ENCODE data around the gene CFAP69. TPM values are rescaled to one million over a fixed set of nuclear protein-coding genes. Genes with fewer than 3 reads are reported as not detected.
"Not testable (repeated sequence)": the region's sequence is repeated elsewhere in the genome, so short reads cannot be mapped to it uniquely, and the experiment has no call there.

The CFAP69 gene
- total RNA-seq, 1 donor from 2014 or later: 0.55 TPM

GRCh38 chr7:90349305-90349704, 104.3 kb downstream of the CFAP69 start:
- Mint-ChIP-seq H3K36me3 (ENCODE audit: low read depth) (peaks cover 3% of the 10 kb centered on the region), H3K27me3 (ENCODE audit: low read depth) (no peaks in the 10 kb centered on the region), H3K9me3 (ENCODE audit: low read depth) (no peaks in the 10 kb centered on the region), H3K4me1 (ENCODE audit: low read depth) (peaks cover 20% of the 10 kb centered on the region), H3K4me3 (ENCODE audit: unreplicated experiment) (no peak overlapping the region), H3K27ac (ENCODE audit: unreplicated experiment) (no peak overlapping the region)
- no peak for TF ChIP-seq CTCF (IDR thresholded peaks at IDR 0.05)
- no peak for DNase-seq (ENCODE audit: low spot score)

DNA sequence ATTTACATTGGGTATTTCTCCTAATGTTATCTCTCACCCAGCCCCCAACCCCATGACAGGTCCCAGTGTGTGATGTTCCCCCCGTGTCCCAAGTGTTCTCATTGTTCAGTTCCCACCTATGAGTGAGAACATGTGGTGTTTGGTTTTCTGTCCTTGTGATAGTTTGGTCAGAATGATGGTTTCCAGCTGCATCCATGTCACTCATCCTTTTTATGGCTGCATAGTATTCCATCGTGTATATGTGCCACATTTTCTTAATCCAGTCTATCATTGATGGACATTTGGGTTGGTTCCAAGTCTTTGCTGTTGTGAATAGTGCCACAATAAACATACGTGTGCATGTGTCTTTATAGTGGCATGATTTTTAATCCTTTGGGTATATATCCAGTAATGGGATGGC, 105.1 kb downstream of the CFAP69 start:
- not testable (repeated sequence) for H3K27me3 Mint-ChIP-seq (ENCODE audit: low read depth); H3K9me3 Mint-ChIP-seq (ENCODE audit: low read depth); H3K36me3 Mint-ChIP-seq (ENCODE audit: low read depth); H3K4me3 Mint-ChIP-seq (ENCODE audit: unreplicated experiment); H3K27ac Mint-ChIP-seq (ENCODE audit: unreplicated experiment); DNase-seq (ENCODE audit: low spot score)
- H3K4me1 Mint-ChIP-seq (ENCODE audit: low read depth): peaks cover 19% of the 10 kb centered on the region

- no peak for DNase-seq (ENCODE audit: low spot score)
- peaks cover under 1% of the 10 kb centered on the region for H3K9me3 Mint-ChIP-seq (ENCODE audit: low read depth)
- no peak overlapping the region for H3K4me3 Mint-ChIP-seq (ENCODE audit: unreplicated experiment)
- H3K36me3 Mint-ChIP-seq (ENCODE audit: low read depth): peaks cover 10% of the 10 kb centered on the region
- H3K4me1 Mint-ChIP-seq (ENCODE audit: low read depth): peaks cover 8% of the 10 kb centered on the region
- no peak for TF ChIP-seq CTCF (IDR thresholded peaks at IDR 0.05)
- no peaks in the 10 kb centered on the region for H3K27me3 Mint-ChIP-seq (ENCODE audit: low read depth)
- no peak overlapping the region for H3K27ac Mint-ChIP-seq (ENCODE audit: unreplicated experiment)
Observed at GRCh38 chr7:90351987-90352386, 107.0 kb downstream of the CFAP69 start.

Other genes starting within 250 kb of the CFAP69 start
- 0.22 to 0.31 TPM (median 0.28 TPM) in 3 replicates for gene STEAP1, start 90.7 kb upstream of the CFAP69 start, total RNA-seq
- gene STEAP2, start 33.4 kb upstream of the CFAP69 start, total RNA-seq: 0.20 TPM in 1 of 3 replicates, not detected in the others
- not detected in 3 replicates for gene FAM237B, start 76.1 kb downstream of the CFAP69 start, total RNA-seq
- gene GTPBP10, start 101.5 kb downstream of the CFAP69 start, total RNA-seq: 14.5 to 15.7 TPM (median 14.9 TPM) in 3 replicates
- 21.0 to 29.5 TPM (median 27.6 TPM) in 3 replicates for gene CLDN12, start 158.3 kb downstream of the CFAP69 start, total RNA-seq
- gene PTTG1IP2, start 224.5 kb downstream of the CFAP69 start, total RNA-seq: not detected in 3 replicates

All from chondrocyte (in vitro differentiated cells).